ENCODE measurements around the gene ATP8A2.

DNA sequence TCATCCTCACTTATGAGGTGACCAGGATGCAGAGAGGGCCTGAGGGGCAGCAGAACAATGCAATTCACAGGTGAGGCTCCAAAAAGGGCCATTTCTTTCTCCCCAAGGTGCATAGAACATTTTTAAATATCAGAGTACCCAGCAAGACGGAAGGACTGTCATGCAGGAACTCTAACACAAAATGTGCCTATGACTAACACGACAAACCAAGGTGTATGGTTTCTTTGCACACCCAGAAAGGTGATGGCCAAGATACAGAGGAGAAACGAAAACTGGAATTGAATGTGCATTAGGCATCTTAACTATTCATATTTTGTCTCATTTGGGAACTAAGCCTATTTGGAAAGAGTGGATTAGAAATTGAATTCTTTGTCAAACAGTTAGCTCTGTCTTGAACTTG is 650.2 kb downstream of the ATP8A2 start:
- TF ChIP-seq, protein P1, sequence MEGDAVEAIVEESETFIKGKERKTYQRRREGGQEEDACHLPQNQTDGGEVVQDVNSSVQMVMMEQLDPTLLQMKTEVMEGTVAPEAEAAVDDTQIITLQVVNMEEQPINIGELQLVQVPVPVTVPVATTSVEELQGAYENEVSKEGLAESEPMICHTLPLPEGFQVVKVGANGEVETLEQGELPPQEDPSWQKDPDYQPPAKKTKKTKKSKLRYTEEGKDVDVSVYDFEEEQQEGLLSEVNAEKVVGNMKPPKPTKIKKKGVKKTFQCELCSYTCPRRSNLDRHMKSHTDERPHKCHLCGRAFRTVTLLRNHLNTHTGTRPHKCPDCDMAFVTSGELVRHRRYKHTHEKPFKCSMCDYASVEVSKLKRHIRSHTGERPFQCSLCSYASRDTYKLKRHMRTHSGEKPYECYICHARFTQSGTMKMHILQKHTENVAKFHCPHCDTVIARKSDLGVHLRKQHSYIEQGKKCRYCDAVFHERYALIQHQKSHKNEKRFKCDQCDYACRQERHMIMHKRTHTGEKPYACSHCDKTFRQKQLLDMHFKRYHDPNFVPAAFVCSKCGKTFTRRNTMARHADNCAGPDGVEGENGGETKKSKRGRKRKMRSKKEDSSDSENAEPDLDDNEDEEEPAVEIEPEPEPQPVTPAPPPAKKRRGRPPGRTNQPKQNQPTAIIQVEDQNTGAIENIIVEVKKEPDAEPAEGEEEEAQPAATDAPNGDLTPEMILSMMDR (IDR thresholded peaks at IDR 0.05; ENCODE audit: low read depth, low read length), result no peak
- TF ChIP-seq POLR2A (IDR thresholded peaks at IDR 0.05; ENCODE audit: extremely low read depth, insufficient read length) (no peak), MAX (IDR thresholded peaks at IDR 0.05; ENCODE audit: low read depth, low read length) (no peak), MYC (IDR thresholded peaks at IDR 0.05; ENCODE audit: low read depth, low read length) (no peak)

Data from NB4 (cell line).